Adrenal gland (tissue), 5 donors: ENCODE data around the gene RGS8.

Experiments
- CTCF ChIP-seq, 6 experiments: fragments of 450-650 bp in 4 of 6; fragments of 200-600 bp in 2 of 6; sonication (generic) in 1 of 6; IDR thresholded peaks; 1 replicate in 5 of 6; 2 replicates in 1 of 6; pipeline versions ENCODE4 v1.5.1 to v1.8.0; 2016 to 2021; ENCODE audit warnings: antibody characterized with exemption in 6 of 6, mild to moderate bottlenecking in 2 of 6, moderate library complexity in 1 of 6
- POLR2A ChIP-seq, 2 donors: fragments of 450-650 bp; IDR thresholded peaks; one replicate each; pipeline ENCODE4 v1.6.1; 2017; ENCODE audit warnings: antibody characterized with exemption in 2 of 2, mild to moderate bottlenecking in 2 of 2, moderate library complexity in 1 of 2
- donor health status: DM: no; HTN: no; CAD: no.

- no peak for TF ChIP-seq CTCF (IDR thresholded peaks at IDR 0.05)
- TF ChIP-seq POLR2A (IDR thresholded peaks at IDR 0.05), result no peak
Observed at GRCh38 chr1:182713492-182713891, 29.1 kb upstream of the RGS8 start.
